GM21423 (cell line): ENCODE data around the gene TSPAN2.
"Not testable (repeated sequence)": the region's sequence is repeated elsewhere in the genome, so short reads cannot be mapped to it uniquely, and the experiment has no call there.

Source experiments
- ATAC-seq: cut with Tn5 transposase; IDR thresholded peaks from one replicate; pipeline ENCODE4 v1.9.1; 2021; ENCODE audit warnings: mild to moderate bottlenecking, moderate library complexity; ENCODE audit not compliant: unreplicated experiment

The TSPAN2 gene

DNA sequence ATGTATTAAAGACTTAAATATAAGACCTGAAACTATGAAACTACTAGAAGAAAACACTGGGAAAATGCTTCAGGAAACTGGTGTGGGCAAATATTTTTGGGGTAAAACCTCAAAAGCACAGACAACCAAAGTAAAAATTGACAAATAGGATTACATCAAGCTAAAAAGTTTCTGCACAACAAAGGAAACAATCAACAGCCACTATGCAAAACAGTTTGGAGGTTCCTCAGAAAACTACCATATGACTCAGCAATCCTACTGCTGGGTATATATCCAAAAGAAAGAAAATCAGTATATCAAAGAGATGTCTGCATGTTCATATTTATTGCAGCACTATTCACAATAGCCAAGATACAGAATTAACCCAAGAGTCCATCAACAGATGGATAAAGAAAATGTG is 42.6 kb downstream of the TSPAN2 start:
- no peak for ATAC-seq

DNA sequence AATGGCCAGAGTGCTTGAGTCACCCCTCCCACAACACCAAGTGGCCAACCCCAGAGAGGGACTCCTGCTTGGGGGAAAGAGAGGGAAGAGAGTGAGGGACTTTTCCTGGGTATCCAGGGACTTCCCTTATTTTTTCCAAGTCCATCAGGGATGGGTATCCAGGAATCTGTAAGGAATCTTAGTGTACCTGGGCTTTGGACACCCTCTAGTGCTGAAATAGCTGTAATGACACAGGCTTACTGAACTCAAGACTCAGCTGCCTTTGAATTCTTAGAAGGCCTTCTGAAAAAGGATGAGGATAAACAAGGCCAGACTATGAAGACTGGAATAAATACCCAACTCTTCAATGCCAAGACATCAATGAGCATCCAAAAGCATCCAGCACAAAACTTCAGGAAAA is 47.6 kb downstream of the TSPAN2 start:
- no peak for ATAC-seq

DNA sequence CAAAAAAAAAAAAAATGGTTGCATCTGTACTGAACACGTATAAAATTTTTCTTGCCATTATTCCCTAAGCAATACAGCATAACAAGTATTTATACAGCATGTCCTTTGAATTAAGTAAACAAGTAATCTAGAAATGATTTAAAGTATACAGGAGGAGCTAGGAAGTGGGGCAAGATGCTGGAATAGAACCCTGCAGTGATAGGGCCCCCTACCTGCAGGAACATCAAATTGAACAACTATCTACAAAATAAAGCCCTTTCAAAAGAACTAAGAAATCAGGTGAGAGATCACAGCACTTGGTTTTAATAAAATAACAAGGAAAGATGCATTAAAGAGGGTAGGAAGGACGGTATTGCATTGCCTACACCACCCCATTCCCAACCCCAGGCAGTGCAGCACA is 48.8 kb downstream of the TSPAN2 start:
- no peak for ATAC-seq

DNA sequence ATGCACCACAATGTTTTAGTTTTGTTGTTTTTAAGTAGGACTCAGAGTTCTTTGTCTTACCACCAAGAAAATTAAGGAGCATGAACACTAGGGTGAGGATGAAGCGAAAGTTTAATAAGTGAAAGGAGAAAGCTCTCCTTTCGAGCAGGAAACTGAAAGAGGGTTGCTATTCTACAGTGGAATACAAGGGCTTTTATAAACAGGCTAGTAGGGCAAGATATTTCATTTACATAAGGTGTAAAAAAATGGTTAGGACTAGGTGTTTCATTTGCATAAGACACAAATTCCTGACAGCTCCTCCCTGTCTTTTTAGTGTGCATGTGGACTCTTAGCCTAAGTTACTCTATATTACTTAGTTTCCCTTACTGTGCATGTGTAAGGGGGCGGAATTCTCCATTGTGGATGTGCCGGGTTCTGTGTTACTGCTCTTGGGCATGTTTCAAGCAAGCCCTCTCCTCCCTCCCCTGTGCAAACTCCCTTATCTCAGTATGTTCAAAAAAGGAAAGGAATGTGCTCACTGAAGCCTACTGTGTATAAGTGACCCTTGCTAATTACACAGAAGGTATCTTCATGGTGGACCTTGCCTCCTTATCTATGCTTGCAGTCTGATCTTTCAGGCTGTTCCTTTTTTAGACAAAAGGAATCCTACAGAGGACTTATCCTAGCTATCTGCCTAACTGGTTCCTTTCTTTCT is 52.3 kb downstream of the TSPAN2 start:
- ATAC-seq, result no peak

DNA sequence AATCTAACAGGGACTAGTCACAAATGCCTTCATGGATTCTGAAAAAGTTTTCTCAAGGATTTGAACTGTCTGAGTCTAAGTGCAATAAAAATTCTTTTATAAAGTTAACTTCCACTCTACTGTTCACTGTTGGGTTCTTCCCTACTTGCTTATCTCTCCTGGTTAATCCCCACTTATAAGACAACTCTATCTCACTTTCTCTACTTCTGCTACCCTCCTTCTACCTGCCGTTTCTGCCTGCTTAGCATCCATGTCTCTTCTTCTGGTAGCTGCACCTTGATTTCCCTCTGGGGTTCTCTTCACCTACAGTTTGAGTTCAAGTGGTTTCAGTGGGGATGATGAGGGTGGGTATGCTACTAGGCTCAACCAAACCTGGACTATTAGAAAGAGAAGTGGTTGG is 53.7 kb downstream of the TSPAN2 start:
- ATAC-seq, result no peak

DNA sequence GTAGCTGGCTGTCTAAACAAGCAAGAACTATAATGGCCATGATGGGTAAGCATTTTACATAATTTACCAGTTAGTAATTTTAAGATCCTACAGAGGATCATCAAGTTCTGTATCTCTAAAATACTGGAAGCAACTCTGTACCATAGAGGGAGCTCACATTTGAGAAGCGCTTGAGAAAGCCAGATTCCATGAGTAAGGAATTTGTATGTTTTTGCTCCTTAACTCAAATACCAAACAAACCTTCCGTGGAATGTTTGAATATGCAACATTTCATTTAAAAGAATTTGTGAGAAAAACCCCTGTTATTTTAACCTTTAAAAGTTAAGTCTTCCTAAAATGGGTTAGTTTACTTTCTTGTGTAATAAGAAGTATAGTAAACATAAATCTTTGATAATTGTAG is 57.7 kb downstream of the TSPAN2 start:
- no peak for ATAC-seq

DNA sequence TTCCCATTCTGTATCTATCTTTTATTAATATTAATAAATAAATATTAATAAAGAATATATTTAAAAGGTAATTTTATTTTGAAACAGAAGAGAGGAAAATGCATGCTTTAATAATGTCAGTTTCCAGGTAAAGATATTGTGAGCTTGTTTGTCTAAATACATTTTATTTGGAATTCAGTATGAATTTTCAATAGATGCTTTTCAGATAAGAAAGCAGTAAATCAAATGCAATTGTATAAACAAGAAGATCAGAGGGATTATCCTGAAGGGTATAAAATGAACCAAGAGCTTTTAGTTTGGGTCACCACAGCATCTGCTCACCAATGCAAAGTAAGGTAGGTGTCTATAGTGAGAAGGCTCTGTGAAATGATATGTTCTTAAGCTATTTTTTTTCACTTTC is 59.8 kb downstream of the TSPAN2 start, which contains the start of gene TSHB:
TSHB (plus strand) TSS at position 301 of the 400 bp plus-strand sequence. CDS start 3,537 bp downstream, outside the sequence.
- no peak for ATAC-seq

DNA sequence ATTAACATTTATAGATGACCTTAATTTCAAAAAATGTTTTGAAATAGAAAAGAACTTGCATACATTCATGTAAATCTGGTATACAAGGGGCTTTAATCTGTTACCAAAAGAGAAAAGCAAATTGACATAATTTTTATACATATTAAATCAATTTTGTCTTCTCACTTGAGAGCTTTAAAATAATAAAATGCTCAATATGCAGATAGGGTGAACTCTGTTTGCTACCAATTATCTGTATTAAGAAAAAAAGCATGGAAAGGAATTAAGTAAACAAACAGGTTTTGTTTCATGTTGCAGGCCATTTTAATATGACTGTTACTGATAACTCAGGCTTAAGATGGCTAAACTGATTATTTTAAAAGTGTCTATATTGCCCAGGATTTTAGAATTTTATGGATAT is 65.7 kb downstream of the TSPAN2 start:
- no peak for ATAC-seq

DNA sequence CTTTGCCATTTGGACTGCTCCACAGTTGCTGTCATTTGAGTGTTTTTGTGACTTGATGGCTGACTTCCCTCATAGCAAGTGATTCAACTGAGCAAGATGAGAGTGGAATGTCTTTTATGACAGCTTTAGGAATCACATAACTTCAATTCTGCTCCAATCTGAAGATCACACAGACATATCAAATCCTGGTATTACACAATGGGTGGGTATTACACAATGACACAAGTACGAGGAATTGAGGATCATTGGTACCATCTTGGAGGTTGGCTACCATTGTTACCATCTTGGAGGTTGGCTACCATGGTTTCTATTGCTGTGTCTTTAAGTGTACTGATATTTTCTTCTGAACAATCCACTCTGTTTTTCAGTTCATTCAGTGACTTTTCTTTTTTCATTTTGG is 68.2 kb downstream of the TSPAN2 start:
- ATAC-seq, result no peak

DNA sequence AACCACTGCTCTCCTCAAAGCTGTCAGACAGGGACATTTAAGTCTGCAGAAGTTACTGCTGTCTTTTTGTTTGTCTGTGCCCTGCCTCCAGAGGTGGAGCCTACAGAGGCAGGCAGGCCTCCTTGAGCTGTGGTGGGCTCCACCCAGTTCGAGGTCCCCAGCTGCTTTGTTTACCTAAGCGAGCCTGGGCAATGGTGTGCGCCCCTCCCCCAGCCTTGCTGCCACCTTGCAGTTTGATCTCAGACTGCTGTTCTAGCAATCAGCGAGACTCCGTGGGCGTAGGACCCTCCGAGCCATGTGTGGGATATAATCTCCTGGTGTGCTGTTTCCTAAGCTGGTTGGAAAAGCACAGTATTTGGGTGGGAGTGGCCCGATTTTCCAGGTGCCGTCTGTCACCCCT is 69.8 kb downstream of the TSPAN2 start:
- ATAC-seq, result not testable (repeated sequence)

DNA sequence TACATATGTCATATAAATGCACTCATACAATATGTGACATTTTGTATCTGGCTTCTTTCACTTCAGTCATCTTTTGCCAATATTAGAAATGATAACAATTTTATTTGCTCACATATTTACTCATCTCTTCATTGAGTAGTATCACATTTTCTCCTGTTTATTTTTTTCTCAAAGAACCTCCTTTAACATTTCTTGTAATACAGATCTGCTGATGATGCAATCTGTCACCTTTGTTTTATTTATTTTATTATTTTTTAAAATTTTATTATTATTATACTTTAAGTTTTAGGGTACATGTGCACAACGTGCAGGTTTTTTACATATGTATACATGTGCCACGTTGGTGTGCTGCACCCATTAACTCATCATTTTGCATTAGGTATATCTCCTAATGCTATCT is 75.5 kb downstream of the TSPAN2 start:
- ATAC-seq, result no peak

DNA sequence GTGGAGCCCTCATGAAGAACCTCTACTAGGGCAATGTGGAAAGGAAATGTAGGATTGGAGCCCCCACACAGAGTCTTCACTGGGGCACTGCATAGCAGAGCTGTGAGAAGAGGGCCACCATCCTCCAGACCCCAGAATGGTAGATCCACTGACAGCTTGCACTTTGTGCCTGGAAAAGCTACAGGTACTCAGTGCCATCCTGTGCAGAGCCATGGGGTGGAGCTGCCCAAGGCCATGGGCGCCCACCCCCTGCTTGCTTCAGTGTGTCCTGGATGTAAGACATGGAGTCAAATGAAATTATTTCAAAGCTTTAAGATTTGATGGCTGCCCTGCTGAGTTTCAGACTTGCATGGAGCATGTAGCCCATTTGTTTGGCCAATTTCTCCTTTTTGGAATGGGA is 76.9 kb downstream of the TSPAN2 start:
- no peak for ATAC-seq

DNA sequence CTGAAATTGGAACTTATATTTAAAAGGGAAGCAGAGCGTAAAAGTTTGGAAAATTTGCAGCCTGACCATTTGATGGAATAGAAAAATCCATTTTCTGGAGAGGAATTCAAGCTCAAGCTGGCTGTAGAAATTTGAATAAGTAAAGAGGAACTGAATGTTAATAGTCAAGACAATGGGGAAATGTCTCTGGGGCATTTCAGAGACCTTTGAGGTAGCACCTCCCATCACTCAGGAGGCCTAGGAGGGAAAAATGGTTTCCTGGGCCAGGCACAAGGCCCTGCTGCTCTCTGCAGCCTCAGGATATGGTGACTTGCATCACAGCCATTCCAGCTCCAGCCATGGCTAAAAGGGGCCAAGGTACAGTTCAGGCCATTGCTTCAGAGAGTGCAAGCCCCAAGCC is 77.3 kb downstream of the TSPAN2 start:
- no peak for ATAC-seq

DNA sequence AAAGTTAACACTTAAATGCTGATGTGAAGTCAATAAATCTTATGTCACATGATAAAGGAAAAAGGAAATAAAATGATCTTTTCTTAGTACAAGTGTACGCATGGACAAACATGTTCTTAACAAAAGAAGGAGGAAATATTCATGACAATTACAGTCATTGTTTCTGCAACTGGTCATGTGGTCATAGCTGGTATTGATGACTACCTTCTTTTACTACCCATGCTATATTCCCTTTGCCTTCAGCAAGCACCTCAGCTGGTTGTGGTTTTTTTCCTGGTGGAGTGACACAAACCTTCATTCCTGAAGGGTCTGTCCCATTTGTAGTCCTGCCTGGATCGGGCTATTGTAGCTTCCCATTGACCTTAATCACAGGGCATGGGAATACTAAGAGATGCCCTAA is 83.1 kb downstream of the TSPAN2 start:
- no peak for ATAC-seq
